NCI-H226 (cell line): Measurements from ENCODE around the gene RBM7.

Source experiments
- DNase-seq: peaks from one replicate; pipeline ENCODE4 v3.0.0-alpha.2; 2015

The RBM7 gene

DNA sequence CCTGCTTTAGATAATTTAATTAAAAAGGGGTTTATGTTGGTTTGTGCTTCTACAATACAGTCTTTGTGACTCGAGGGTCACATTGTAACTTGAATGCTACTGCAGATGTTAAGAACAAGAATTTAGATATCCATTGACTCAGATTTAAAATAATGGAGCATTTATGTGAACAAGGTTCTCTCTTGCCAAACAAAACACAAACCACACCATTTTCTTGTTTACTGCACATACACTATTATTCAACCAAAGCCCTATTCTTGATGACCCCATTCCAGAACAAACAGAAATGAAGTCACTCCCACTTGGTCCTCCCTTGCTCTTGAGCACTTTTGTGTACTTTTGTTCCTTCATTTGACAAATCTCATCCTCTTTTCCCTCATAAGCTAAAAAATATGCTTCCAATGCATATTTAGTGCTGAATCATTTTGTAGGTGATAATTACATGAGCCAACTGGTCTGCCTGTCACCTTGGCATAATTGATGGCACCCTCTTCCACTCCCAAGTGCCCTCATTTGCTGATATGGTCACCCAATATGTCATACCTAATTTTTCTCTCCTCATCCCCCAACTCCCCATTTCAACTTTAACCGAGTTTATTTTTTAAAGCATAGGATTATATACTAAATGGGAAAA, 3.0 kb upstream of the RBM7 start:
- DNase-seq, result no peak

DNA sequence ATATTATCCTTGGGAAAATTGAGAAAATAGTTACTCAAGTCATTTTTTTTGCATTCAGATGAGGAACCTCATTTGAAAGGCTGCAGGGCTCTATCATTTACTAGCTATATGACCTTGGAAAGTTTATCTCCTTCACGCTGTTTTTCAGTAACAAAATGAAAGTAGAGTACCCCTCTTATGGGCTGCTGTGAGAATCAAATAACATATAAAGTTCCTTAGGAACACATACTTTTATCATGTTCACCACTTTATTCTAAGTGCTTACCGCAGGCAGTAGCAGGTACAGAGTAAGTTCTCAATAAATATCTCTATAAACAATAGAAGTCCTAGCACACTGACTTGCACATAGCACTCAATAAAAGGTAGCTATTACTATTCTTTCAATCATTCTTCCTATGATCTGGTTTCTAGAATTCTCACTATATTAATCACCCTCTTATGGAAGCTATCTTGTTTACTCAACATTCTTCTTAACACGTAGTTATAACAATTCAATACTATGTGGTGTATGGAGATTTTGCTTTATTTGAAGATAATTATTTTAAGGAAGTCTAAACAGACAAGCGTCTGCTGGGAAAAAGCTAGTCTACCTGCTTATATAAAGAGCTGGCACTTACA, 2.1 kb upstream of the RBM7 start:
- no peak for DNase-seq

DNA sequence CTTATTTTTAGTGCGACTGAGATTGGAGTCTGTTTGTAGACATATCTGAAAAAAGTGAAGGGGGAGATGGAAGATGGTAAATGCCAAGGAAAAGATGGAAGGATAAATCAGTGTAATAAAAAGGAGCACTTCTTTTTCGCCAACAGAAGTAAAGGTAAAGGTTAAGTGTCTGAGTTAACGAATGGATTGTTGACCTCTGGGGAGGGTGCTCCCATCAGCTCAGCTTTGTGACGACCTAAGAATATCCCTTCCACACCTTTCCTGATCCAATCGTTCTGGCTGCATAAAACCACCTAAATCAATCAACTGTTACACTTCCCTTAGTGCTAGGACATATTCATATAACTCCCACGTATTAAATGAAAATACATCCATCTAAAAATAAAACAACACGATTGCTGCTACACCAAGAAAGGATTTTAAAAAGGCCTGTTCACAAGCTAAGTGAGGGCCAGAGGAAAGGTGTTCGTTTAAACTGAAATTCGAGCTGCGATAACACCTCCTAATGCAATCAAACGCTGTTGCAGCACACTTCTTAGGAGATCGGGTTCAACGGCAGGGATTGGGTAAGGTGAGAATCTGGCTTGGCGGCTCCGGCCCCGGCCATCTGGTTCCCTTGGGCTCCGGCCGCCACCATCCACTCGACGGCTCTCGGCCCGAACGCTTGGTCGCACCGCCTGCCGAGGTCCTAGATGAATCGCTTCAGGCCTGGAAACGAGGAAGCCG, 813 bp upstream of the RBM7 start:
- DNase-seq, result no peak

DNA sequence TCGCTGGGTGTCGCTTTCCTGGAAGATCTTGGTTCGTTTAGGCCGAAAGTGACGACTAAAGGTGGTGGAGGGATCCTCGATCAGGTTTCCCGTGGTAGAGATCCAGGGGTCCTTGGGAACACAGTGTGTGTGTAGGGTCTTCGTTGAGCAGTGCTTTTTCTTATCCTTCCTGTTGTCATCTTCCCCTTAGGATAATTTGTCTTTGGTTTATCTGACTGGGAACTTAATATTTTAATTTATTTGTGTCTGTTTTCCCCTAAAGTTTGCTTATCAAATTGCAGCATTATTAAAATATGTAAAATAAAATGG, 403 bp downstream of the RBM7 start:
- DNase-seq, result no peak

GRCh38 chr11:114401311-114401710, 845 bp downstream of the RBM7 start:
- no peak for DNase-seq

DNA sequence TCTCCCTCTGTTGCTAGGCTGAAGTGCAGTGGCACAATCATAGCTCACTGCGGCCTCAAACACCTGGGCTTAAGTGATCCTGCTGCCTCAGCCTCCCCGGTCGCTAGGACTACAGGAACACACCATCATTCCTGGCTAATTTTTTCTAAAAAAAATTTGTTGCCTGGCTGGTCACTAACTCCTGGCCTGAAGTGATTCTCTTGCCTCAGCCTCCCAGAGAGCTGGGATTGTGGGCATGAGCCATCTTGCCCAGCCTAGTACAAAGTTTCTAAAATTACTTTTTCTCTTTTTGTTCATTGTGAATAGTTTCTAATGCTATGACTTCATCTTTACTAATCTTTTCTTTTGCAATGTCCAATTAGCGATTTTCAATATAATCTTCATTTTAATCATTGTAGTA, 12.5 kb downstream of the RBM7 start:
- DNase-seq, result no peak

DNA sequence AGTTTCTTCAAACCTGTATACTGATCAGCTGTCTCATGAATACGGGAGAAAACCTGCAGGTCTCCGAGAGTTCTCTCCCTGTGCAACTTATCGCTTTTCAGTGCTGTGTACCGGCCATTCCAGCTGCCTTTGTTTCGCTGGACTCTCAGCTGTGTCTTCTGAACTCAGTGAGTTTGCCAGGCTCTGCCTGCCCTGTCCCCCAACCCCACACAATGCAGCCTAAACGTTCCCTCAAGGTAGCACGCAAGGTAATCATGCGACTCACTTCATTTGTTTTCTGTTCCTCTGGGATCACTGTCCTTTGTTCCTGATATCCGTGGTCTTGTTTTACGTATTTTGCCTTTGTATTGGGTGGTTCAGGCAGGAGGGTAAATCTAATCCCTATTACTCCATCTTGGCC, 13.5 kb downstream of the RBM7 start:
- no peak for DNase-seq

DNA sequence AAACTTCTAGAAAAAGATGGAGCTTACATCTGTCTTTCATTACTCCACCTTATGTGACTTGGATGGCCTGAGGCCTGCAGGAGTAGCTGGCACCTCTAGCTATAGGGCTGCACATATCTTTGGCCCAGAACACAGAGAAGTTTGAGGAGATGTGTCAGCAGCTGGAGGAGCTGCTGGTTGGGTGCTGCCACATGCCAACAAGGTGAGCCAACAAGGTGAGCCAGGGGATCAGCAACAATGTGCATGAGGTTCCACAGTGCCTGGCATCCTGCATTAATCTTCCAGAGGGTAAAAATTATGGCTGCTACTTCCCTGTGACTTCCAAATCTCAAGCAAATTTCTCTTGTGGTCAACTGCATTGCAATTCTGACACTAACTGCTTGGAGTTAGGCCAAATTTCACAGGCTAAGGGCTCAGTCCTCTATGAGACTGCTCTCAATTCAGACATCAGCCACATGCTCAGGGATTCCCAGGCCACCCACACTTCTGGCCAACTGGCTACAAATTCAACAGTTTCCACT, 16.0 kb downstream of the RBM7 start:
- DNase-seq, result peak; percentile 69

DNA sequence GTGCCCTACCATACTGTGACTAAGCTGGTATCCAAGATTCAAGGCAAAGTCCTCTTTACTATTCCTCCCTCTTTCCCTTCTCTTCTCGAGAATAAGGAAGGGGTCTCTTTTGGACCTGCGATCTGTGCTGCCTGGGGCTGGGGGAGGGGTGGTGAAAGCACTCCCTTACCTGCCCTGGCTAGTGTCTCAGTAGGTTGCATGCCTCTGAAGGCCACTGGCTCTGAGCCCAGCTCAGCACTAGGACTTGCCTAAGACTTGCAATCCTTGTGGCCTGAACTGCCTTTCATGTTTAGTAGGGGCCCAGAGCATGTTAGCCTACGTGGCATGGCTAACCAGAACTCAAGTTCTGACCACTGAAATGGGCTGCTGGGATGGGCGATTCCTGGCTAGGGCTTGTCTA, 25.8 kb downstream of the RBM7 start:
- no peak for DNase-seq

DNA sequence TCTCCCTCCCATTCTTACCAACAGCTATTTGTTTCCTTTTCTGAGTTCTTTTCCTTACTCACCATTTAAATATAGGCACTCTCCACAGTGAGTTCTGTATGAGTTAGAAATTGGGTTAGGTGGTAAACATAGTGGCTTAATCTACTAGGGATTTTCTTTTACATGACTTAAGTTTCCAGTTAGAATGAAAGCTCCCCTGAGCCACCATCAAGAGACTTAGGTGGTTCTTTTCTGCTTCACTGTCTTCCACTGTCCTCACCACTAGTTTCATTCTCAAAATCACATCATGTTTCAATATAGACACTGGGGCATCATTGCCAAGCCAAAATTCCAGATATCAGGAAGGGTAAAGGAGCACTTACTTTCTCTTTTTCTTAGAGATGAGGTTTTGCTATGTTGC, 29.8 kb downstream of the RBM7 start:
- DNase-seq, result no peak

DNA sequence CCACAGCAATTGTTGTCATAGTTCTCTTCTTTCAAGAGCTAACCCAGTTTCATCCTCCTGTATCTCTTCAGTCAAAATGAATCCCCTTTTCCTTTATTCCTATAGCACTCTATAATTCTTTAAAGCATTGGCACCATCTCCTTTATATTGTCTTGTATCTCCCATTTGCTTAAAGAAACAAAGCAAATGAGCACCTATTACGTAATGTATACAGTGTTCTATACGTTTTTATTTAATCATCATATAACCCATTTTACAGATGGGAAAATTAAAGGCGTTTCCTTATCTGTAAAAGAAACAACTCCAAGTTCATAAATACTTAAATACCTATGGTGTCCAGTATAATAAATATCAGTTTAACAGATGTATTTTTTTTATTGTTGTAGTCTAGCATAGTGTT, 32.4 kb downstream of the RBM7 start:
- DNase-seq, result no peak

DNA sequence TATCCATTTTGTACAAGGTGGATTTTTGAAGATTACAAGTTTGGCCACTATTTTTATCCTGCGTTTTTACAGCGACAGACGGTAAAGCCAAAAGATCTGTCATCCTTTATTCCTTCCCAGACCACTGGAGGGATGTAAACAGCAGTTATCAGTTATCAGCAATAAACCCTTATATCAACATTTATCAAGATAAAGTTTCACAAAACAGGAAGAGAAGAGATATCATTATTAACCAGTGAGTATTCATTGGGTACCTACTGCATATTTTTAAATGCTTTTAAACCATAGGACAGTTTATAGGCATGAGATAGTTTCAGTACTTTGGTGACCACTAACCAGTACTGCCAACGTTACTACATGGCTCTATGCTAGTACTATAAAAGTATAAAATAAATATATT, 32.9 kb downstream of the RBM7 start:
- DNase-seq, result no peak

GRCh38 chr11:114438303-114438702, 37.8 kb downstream of the RBM7 start:
- DNase-seq, result peak; percentile 56

DNA sequence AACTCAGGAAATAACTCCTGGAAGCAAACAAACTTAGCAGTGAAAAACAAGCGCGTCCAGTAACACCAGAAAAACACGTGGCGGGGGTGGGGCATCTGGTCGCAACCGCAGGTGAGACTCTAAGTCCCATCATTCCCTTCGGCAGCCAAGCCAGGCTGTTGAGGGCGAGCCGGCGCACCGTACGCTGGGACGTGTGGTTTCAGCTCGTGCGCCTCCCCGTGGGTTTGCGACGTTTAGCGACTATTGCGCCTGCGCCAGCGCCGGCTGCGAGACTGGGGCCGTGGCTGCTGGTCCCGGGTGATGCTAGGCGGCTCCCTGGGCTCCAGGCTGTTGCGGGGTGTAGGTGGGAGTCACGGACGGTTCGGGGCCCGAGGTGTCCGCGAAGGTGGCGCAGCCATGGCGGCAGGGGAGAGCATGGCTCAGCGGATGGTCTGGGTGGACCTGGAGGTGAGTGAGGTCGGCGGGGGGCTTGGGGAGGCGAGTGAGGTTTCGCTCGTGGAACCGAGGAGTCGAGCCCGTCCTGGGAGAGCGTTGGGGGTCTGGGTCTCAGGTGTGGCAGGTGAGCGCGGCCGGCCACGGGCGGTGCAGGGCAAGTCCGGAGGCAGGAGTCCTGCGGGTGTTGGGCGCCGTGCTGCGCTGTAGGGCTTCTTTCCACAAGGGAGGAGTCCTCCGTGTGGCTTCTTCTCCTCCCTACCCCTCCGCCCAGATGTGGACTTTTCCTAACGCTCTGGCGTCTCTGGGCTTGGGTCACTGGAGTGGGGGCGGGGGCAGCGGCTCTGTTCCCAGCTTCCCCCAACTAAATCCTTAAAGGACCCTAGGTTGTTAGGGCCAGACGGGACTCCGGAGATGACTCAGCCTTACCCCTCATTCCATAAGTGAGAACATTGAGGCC, 39.0 kb downstream of the RBM7 start, which contains the start of gene REXO2:
Gene REXO2, plus strand, starts transcription at position 239 of the 892 bp plus-strand sequence. Its CDS starts 62 bp downstream, at position 301.
- peak; percentile 97 for DNase-seq

DNA sequence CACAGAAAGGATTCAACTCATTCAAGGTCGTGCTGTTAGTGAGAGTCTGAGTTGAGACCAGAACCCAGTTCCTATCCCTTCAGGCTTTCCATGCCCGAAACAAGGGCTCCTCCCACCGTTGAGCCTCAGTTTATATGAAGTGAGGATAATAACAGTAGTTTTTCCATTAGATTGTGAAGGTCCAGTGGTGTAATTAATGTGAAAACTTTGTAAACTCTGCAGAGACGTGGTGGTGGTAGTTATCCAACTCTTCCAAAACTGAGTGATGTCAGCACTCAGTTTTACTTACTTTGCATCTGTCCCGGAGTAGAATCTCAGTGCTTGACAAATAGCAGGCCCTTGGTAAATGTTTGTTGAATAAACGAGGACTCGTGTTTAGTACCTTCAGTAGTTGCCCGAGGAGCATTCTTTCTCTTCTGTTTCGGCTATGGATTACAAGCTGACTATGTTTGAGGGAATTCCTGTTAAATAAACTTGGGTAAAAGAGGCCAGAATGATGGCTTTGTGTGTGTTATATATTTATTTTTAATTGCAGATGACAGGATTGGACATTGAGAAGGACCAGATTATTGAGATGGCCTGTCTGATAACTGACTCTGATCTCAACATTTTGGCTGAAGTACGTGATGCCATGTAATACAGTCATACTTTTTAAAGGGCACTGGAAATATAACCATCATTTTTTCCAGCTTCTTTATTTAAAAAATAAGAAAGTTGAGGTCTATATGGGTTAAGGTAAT, 39.8 kb downstream of the RBM7 start:
- no peak for DNase-seq

DNA sequence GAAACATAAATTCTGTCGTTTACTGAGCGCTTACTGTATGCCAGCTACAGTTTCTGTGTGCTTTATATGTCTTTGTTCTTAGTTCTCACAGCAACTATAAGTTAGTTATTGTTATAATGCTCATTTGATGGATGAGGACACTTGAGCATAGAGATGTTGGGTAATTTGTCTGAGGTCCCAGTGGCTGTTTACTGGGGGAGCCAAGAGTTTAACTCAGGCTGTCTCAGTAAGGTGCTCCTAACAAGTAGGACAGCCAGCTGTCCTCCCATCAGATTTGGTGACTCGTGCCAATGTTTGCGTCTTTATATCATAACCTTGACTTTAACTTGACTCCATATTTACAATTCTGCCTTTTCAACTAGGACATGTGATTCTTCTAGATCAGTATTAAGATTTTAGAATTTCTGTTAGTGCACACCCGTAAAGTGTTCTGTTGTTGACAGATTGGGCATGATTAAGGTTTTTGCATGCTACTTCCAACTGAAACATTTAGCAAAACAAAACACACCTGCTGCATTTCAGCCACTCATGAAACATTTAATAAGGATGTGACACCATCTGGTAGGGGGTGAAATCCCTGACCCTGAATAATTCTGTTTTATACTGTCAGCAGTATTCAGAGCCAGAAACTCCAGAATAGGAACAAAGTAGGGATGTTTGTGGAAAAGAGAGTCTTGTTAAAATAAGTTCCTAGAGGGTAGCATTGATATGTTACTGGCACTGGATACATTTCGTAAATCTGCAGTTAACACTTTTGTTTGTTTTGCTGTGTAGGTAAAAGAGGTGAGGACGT, 40.7 kb downstream of the RBM7 start:
- no peak for DNase-seq

GRCh38 chr11:114441921-114442320, 41.5 kb downstream of the RBM7 start:
- no peak for DNase-seq

GRCh38 chr11:114442536-114442935, 42.1 kb downstream of the RBM7 start:
- no peak for DNase-seq

- no peak for DNase-seq
These were observed 47.0 kb downstream of the RBM7 start for GRCh38 chr11:114447444-114447843.

DNA sequence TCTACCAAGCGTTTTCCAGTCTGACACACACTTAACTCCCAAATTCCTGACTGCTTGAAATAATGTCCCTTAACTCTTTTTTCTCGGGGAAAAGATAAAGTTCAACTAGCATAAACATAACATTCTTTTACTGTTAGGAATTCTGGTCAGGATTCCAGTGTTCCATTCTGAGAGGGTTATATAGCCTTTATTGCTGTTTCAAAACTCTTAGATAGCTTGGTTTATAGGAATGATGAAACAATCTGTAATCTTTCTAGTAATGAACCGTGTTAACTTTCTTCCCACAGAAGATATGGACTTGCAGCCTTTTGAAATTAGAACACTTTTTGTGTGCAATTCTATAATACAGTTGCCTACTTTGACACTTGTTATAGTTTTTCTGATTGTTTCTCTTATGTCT, 47.4 kb downstream of the RBM7 start:
- DNase-seq, result no peak

DNA sequence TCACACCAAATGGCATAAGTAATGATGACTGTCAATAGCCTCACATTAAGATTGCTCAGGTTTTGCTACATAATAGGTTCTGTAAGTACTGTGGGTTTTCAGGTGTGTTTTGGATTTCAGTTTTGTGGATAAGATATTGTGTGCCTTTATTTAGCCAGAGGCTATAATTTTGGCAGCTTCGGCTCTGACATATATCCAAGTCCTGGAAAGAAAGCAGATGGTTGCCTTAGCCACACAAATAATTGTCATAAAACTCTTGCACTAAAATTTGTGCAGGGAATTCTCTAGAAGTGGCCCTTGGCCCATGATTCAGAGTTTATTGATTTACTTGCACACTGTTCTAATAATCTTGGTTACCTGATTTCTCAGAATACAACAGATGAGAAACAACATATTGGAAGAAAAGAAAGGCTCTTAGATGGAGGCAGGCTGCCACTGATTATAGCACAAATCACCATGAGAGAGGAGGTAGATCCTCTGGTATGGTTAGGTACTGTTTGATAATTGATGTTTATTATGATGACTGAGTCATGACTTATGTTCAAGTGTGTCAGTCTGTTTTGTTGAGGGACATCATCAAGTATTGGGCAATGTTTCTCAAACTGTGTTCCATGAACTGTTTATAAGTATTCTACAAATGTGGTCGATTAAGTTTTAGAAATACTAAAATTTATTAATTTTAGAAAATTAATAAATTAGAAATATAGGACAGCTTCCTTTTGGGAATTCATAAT, 48.5 kb downstream of the RBM7 start:
- no peak for DNase-seq
